GM19397 (cell line): Measurements from ENCODE around the gene INKA1.
A peak's percentile ranks its signal among the peaks of the same experiment; 100 is the strongest.
"Not testable (repeated sequence)": the region's sequence is repeated elsewhere in the genome, so short reads cannot be mapped to it uniquely, and the experiment has no call there.

ENCODE experiments used
- ATAC-seq: cut with Tn5 transposase; IDR thresholded peaks from one replicate; pipeline ENCODE4 v1.9.1; 2021; ENCODE audit warnings: mild to moderate bottlenecking, moderate library complexity; ENCODE audit not compliant: unreplicated experiment

INKA1 gene

DNA sequence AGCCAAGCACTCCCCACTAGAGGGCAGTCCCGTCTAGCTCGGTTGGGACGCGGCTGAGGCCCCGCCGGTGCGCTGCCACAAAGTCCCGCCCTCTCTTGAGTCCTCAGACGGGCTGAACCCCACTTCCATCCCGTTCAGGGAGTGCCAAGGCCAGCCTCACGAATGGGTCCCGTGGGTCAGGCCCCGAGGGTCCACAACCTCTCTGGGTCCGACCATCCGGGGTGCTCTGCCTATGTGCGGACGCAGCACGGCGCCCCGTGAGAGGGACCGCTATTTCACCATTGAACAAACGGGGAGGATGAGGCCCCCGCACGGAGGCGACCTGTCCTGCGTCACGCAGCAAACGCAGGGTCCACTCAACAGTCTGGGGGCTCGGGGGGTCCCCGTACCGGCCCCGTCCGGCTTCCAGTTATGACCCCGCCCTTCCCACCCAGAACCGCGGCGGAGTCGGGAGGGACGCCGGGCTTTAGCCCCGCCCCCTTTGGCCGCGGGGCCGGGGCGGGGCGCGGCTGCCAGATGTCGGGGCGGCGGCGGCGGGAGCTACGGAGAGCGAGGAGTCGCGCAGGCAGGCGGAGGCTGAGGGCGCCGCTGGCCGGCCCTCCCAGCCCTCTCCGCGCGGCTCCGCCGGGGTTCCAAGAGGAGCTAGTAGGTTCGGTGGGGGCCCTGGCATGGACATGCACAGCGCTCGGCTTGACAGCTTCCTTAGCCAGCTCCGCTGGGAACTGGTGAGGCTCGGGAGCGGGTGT is at the start of gene INKA1:
Gene INKA1, plus strand, starts transcription at position 543 of the 746 bp plus-strand sequence. Its CDS starts 132 bp downstream, at position 675.
- peak; percentile 53 for ATAC-seq

DNA sequence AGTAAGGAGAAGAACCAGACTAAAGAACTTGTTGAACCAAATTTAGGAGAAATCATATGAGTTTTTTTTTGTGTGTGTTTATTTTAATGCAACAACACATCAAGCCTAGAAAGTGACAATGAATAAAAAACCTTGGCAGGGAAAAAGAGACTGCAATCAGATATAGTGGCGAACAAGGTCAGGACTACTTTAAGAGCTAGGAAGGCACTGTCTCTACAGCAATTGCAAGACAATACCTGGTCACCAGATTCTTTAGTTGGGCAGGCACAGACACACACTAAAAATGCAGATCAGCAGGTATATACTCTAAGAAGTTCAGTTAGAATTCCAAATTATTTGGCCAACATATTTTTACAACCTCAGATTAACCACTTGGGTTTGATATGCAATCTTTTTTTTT is 48.5 kb upstream of the INKA1 start:
- ATAC-seq: no peak

DNA sequence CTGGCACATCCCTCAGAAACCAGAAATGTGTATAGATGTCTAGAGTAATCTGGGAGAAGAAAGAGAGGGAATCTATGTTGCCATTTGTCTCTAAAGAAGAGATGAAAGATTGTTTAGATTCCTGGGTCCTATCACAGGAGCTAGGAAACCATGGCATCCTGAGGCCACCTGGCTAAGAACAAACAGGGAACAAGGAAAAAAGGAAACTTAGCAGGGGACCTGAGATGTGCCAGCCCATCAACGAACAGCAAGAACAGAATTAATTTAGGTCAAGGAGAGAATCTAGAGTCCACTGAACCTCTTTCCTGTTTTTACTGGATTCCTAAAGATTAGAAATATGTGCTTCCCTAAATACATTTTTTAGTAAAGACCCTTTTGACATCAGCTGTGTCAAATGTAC is 47.0 kb upstream of the INKA1 start:
- ATAC-seq: no peak

DNA sequence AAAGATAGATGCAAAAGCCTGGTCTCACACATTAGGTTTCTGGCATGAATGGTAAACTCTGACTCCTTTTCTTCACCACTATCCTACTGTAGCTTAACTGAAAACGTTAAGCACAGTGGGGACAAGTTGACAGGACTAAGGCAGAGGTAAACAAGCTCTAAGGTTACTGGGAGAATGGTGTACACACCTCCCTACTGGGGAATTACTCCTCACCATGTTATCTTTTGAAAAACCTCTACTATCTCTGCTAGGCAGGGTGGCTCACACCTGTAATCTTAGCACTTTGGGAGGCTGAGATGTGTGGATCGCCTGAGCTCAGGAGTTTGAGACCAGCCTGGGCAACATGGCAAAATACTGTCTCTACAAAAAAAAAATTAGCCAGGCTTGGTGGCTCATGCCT is 45.9 kb upstream of the INKA1 start:
- ATAC-seq: no peak

DNA sequence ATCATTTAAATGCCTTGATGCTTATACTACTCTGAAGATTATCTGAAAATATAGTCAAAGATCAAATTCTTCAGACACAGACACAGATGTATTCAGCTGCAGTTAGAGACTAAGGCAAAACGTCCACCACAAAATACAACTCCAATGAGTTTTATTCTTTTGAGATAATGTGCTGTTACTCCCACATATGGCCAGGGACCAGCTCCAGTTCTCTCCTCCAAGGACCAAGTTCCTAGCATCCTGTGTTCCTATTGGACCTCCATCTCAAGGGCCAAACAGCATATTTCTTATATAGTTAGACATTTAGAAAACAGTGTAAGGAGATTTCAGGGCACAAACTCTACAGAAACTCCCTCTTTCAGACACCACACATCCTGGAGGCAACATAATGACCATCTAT is 43.8 kb upstream of the INKA1 start:
- ATAC-seq: no peak

DNA sequence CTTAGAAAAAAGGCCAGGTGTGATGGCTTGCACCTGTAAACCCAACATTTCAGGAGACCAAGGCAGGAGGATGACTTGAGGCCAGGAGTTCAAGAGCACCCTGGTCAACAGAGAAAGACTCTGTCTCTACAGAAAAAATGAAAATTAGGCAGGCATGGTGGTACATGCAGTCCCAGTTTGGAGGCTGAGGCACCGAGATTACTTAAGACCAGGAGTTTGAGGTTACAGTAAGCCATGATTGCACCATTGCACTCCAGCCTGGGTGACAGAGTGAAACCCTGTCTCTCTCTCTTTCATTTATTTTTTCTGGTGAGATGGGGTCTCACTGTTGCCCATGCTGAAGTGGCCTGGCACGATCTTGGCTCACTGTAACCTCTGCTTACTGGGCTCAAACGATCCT is 41.4 kb upstream of the INKA1 start:
- no peak for ATAC-seq

DNA sequence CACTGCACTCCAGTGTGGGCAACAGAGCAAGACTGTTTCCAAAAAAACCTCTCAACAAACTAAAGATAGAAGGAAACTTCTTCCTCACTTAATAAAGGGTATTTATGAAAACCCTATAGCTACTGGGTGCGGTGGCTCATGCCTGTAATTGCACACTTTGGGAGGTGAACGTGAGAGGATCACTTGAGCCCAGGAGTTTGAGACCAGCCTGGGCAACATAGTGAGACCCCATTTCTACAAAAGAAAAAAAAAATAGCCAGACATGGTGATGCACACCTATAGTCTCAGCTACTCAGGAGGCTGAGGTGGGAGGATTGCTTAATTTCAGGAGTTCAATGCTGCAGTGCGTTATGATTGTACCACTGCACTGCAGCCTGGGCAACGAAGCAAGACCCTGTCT is 39.1 kb upstream of the INKA1 start:
- no peak for ATAC-seq

DNA sequence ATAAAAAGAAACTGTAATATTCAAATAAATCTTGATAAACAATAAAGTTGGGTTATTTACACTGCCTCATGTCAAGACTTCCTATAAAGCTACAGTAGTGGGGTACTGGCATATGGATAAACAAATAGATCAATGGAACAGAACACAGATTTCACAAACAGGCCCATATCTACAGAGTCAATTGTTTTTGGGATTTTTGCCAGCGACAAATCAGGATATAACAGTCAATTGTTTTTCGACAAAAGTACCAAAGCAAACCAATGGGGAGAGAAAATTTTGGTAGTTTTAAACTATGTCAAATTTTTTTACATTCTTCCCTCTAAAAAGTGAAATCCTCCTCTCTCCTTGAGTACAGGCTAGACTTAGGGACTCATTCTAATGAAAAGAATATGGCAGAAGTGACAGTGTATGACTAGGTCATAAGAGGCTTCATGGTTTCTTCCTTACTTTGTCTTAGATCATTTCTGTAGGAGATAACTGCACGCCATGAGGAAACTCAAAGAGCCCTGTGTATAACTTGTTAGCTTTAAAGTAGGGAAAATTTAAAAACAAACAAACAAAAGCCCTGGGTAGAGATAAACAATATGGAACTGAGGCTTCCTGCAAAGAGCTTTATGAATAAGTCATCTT is 33.7 kb upstream of the INKA1 start:
- ATAC-seq: no peak

DNA sequence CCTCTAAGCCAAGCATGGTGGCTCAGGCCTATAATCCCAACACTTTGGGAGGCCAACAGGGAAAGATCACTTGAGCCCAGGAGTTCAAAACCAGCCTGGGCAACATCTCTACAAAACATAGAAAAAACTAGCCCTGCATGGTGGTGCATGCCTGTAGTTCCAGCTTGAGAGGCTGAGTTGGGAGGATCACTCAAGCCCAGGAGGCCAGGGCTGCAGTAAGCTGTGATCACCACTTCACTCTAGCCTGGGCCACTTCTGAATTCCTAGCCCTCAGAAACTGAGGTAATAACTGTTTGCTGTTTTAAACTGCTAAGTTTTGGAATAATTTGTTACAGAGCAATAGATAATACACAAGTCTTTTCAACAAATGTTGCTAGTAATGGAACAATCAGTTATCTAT is 33.1 kb upstream of the INKA1 start:
- ATAC-seq: no peak

DNA sequence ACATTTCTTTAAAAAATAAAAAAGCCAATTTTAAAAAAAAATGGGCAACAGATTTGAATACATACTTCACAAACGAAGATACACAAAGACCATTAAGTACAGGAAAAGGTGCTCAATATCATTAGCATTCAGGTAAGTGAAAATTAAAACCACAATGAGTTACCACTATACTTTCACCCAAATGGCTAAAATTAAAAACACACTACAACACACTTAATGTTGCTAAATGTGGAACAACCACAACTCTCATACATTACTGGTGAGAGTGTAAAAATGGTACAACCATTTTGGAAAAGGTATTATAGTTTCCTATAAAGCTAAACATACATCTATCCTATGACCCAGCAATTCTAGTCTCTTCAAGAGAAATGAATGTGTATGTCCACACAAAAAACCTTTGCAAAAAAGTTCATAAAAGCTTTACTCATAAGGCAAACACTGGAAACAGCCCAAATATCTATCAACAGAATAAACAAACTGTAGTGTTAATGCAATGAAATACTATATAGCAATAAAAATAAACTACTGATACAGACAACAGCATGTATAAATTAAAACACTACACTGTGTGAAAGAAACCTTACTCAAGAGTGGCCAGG is 31.6 kb upstream of the INKA1 start:
- no peak for ATAC-seq

DNA sequence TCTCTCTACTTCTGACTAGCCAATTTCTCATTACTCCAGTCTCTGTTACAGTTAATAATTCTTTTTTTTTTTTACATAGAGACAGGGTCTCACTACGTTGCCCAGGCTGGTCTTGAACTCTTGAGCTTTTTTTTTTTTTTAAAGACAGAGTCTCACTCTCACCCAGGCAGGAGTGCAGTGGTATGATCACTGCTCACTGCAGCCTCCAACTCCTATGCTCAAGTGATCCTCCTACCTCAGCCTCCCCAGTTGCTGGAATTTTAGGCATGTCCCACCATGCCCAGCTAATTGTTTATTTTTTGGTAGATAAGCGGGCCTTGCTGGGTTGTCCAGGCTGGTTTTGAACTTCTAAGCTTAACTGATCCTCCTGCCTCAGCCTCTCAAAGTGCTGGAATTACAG is 30.4 kb upstream of the INKA1 start:
- no peak for ATAC-seq

DNA sequence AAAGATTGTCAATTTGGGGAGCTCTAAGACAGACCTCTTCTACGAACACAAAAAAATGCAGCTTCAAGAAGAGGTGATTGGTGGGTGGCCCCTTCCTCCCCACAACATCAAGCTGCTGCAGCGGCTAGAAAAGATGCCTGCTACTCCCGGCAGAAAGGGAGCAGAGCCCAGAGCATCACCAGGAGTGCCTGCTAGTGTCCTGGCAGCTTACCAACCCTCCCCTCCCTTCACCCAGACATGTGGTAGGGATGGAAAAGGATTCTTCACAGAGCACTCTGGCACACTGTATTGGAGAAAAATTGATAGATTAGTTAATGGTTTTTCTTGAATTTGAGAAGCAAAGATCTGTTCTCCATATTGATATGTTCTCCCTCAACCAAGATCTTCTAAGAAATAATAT is 27.5 kb upstream of the INKA1 start:
- ATAC-seq: no peak

DNA sequence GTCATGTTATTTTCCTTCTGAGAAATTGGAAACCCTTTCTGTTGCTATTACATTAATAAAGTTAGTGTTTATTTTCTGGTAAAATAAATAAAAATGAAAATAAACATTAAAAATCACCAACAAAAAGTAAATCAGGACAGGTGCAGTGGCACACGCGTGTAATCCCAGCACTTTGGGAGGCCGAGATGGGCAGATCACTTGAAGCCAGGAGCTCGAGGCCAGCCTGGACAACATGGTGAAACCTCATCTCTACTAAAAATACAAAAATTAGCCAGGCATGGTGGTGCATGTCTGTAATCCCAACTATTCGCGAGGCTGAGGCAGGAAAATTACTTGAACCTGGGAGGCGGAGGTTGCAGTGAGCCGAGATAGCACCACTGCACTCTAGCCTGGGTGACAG is 27.0 kb upstream of the INKA1 start:
- not testable (repeated sequence) for ATAC-seq

DNA sequence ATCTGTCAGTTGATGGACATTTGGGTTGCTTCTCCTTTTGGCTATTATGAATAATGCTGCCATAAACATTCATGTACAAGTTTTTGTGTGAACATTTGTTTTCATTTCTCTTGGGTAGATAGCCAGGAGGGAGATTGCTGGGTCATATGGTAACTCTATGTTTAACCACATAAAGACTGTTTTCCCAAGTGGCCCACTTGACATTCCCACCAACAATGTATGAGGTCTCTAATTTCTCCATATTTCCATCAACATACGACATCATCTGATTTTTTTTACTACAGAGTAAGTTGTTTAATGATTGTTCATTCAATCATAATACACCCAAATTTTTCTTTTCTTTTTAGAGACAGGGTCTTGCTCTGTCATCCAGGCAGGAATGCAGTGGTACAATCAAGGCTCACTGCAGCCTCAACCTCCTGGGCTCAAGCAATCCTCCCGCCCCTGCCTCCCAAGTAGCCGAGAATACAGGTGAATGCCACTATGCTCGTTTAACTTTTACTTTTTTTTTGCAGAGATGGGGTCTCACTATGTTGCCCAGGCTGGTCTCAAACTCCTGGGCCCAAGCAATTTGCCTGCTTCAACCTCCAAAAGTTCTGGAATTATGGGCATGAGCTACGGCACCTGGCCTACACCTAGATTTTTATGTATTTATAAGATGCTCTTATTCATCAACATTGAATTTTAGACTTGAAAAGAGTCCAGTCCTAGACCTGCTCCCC is 23.5 kb upstream of the INKA1 start:
- ATAC-seq: no peak

DNA sequence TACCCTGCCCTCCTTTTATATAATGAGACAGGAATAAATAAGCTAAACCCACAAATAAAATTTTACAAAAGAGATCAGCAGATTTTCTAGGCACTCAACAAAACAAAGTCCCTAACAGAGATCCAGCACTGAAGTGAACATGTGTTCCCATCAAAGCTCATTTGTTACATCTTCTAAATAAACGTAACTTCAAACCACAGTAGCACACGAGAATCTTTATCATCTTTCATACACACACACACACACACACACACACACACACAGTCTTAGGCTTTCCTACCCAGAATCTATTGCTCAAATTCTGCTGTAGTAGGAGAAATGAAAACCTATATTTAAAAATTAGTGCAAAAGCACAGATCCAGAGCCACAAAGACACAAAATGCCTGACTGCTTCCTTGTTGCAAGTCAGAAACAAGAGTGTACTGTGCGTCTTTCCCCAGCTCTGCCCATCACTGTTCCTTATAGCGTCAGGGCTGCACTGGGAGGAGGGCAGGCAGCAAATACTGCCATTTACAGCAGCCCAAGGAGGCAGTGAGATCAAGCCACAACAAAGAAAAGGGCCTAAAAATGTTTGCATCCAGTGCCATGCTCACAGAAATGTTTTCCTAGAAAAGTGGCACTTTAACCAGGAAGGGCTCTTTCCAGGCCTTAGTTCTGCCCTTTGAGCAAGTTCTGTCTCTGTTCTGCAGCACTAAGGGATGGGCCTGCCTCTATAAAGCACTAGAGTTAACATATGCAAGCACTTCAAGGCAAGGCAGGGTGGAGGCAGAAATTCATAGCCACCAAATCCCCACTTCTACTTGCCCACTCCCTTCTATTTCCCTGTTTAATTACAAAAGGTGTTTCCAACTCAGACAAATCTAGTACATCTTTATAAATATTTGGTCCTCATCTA is 22.7 kb upstream of the INKA1 start:
- ATAC-seq: no peak

DNA sequence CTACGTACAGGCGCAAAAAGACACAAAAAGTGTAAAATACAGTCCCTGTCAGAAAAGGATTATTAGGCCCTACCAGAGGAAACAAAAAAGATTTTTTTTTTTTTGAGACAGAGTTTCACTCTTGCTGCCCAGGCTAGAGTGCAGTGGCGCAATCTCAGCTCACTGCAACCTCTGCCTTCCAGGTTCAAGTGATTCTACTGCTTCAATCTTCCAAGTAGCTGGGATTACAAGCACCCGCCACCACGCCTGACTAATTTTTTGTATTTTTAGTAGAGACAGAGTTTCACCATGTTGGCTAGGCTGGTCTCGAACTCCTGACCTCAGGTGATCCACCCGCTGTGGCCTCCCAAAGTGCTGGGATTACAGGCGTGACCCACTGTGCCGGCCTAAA is 22.1 kb upstream of the INKA1 start:
- not testable (repeated sequence) for ATAC-seq

DNA sequence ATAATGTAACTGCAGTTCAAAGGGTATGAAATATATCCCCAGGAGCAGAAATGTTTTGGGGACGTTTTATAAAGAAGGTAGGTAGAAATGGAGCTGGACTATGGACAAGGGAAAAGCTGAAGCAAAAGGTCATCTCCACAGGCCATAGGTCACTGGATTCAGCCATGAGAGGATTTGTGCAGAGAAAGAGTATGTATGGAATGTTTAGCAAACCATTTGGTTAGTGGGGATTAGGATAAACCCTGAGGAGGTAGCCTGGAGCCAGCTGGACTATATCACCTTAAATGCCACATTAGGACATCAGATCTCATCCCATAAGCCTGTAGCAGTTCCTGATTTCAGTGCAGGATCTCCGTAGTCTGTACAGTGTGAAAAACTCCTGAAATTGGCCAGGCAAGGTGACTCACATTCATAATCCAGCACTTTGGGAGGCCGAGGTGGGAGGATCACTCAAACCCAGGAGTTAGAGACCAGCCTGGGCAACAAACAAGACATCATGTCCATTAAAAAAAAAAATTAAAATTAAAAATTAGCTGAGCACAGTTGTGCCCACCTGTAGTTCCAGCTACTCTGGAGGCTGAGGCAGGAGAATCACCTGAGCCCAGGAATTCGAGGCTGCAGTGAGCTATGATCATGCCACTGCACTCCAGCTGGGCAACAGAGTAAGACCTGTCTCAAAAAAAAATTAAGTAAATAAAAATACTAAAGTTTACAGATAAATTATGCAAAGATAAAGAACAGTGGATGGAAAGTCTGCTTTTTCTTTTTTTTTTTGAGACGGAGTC is 21.5 kb upstream of the INKA1 start:
- no peak for ATAC-seq

DNA sequence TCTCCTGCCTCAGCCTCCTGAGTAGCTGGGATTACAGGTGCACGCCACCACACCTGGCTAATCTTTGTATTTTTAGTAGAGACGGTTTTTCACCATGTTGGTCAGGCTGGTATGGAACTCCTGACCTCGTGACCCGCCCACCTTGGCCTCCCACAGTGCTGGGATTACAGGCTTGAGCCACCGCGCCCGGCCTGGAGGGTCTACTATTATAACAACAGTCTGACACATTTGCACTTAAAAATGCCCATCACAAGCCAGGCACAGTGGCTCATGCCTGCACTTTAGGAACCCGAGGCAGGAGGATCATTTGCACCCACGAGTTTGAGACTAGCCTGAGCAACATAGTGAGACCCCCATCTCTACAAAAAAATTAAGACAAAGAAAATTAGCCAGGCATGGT is 20.8 kb upstream of the INKA1 start:
- ATAC-seq: not testable (repeated sequence)

DNA sequence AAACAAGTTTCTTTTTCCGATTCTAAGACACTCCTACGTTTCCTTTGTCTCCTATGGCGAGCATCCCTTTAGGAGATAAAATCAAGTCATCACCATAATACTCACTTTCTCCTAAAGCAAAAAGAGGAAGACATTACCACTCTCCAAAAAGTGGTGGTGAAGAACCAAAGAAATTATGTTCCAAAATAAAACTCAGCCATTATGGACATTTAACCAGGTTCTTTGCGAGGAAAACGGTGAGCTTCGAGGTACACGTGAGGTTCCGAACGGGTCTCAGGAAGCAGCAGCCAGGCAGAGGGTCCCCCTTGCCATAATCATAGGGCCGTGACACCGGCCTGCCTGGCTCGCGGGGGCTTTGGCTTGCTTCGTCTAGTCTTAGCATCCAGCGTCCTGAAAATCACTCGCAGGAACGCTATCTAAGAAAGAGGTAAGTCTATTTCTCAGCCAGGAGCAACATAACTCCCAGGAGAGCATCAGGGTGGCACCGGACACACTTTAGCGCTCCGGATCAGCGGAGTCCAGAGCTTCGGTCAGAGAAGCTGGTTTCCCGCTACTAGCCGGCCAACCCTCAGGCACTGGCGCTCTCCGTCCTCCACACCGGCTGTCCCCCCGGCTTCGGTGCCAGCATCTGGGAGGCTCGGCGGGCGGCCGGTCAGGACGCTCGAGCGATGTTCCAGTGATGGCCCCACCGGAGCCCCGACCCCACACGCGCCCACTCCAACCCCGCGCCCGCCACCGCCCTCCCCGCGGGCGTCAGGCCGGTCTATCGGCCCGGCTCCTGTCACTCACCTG is 17.3 kb upstream of the INKA1 start:
- ATAC-seq: peak; percentile 40
